ENCODE data around the gene OGFOD2.
"Not testable (repeated sequence)": the region's sequence is repeated elsewhere in the genome, so short reads cannot be mapped to it uniquely, and the experiment has no call there.

The OGFOD2 gene

DNA sequence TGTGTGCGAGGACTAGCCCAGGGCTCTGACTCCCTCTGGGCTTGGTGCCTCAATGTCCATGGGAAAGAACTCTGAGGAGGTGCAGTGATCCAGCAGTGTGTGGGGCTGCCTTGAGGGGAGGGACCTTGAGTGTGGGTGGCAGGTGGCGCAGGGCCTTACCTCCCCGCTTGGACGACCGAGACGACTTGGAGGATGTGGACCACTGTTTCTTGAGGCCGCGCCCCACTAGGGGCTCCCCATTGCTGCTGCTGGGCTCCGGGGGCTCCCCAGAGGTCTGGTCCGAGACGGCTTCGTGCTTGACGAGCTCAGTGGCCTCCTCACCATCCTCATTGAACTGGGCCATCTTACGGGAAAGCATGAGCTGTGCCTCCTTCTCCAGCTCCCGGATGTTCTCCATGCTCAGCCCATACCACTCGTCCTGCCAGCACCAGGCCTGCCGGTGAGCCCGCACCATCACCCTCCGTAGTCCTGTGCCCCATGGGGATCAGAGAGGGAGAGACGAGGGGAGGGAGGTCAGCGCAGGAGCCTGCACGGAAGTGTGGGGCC, 30.1 kb downstream of the OGFOD2 start:
- no peak for DNase-seq (ENCODE audit: low read depth)

DNA sequence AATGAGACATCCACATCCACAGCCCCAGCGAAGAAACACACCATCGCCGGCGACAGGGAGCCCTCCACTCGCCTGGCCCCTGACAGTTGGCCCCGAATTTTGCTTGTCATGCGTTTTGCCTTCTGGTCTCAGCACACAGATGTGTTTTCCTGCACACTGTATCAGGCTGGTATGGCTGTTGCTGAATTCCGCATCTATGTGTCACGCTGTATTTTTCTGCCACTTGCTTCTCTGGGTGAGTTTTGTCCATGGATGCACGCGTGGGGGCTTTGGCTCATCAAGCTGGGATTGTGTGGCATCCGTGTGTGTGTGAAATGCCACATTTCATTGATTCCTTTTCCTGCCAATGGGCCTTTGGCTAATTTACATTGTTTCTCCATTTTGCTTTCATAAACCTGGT, 31.9 kb downstream of the OGFOD2 start:
- no peak for DNase-seq (ENCODE audit: low read depth)

DNA sequence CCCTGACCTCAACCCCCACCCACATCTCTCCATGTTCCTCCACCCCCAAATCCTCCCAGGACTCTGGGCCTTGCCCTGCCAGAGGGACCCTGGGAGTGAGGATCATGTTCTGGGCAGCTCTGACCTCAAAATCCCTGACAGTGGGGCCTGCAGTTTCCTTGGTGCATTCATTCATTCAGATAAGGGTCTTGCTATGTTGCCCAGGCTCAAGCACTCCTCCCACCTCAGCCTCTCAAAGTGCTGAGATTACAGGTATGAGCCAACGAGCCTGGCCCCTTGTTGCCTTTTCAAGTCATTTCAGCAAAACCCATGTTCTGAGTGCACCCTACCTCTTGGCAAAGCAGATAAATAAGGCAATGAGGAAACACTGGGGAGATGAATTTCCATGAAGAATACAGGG, 35.1 kb downstream of the OGFOD2 start:
- DNase-seq (ENCODE audit: low read depth) = no peak

DNA sequence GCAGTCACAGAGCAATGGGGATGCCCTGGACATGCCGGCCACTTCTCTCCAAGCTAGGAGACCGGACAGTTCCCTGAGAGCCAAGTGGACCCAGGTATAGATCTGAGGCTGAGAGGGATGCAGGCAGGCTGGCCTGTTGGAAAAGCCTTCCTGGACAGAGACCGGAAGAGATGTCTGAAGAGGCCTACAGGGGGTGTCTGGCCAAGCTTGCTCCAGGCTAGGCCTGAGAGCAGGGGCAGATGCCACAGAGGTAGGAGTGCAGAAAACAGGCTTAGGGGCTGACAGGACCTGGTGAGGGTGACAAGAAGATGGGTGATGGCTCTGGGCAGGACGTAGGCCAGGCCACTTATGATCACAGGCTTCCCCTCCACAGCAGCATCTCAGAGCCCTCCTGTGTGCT, 35.6 kb downstream of the OGFOD2 start:
- no peak for DNase-seq (ENCODE audit: low read depth)

DNA sequence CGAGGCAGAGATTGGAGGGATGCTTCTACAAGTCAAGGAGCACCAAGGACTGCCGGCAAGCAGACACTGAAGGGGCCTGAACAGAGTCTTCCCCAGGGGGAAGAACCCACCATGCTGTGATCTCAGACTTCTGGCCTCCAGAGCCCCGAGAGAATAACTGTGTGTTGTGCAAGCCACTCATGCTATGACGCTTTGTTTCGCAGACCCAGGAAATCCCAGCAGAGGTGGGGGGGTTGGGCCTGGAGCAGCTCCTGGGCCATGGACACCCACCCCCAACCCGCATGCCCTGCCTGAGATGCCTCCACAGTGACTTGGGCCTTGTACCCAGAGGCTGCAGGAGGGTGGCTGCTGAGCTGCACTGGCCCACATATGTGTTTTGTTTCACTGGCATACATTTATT, 36.7 kb downstream of the OGFOD2 start:
- no peak for DNase-seq (ENCODE audit: low read depth)

DNA sequence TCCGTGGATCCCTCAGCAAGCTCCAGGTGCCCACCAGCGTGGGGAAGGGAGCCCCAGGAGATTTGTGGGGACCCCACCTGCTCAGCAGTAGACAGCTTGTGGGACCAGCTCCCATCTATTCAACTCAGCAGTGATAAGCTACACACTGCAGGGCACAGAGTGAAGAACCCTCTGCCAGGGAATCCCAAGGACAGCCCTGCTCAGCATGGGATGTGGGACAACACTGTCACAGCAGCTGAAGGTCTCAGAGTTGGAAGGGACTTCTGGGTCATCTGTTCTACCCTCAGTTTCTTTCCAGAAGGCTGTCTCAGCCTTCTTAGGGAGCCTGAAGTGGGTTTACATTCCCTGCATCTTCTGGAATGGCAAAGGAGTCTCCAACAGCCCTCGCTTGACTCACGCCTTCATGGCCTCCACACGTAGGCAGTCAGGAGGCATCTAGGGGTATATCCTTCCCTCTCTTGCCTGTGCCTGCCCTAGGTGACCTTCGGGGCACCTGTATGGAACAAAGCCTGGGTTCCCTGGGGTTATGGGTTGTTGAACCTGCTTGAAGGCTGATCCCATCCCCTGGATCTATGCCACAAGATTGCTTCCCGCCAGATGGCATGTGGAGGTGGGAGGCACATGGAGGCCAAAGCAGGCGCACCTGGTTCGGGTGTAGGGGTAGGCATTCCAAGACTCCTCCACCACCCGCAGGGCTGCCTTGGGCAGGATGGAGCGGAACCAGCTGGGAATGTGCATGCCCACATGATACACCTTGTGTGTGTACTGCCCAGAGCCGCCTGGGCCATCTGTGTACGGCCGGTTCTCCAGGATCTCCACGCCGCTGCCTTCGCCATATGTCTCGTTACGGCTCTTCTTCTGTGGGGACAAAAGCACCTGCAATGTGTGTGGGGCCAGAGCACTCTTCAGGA, 38.4 kb downstream of the OGFOD2 start:
- no peak for DNase-seq (ENCODE audit: low read depth)

DNA sequence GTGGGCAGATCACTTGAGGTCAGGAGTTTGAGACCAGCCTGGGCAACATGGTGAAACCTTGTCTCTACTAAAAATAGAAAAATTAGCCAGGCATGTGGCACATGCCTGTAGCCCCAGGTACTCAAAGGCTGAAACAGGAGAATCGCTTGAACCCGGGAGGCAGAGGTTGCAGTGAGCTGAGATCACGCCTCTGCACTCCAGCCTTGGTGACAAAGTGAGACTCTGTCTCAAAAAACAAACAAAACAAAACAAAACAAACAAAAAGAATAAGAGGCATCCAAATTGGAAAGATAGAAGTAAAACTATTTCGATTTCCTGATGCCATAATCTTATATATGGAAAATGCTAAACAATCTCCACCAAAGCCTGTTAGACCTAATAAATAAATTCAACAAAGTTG, 39.4 kb downstream of the OGFOD2 start:
- DNase-seq (ENCODE audit: low read depth) = not testable (repeated sequence)

DNA sequence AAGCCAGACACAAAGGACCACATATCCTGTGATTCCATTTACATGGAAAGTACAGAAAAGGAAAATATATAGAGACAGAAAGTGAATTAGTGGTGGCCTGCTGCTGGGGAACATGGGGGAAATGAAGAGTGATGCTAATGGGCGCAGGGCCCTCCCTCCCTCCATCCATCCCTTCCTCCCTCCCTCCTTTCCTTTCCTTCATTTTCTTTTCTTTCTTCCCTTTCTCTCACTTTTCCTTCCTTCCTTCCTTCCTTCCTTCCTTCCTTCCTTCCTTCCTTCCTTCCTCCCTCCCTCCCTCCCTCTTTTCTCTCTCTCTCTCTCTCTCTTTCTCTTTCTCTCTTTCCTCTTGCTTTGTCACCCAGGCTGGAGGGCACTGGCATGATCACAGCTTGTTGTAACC, 42.7 kb downstream of the OGFOD2 start:
- no peak for DNase-seq (ENCODE audit: low read depth)

DNA sequence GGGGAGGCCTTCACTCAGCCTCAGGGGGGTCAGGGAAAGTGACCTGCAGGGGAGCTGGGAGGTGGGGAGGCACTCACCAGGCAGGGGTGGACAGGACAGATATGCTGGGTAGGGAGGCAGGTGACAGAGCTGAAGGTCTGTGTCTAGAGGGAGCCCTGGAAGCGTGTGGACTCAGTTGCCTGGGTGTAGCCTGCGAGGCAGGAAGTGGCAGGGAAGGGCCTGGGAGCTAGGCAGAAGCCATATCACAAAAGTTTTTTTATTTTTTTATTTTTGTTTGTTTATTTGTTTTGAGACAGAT, 44.7 kb downstream of the OGFOD2 start:
- no peak for DNase-seq (ENCODE audit: low read depth)

DNA sequence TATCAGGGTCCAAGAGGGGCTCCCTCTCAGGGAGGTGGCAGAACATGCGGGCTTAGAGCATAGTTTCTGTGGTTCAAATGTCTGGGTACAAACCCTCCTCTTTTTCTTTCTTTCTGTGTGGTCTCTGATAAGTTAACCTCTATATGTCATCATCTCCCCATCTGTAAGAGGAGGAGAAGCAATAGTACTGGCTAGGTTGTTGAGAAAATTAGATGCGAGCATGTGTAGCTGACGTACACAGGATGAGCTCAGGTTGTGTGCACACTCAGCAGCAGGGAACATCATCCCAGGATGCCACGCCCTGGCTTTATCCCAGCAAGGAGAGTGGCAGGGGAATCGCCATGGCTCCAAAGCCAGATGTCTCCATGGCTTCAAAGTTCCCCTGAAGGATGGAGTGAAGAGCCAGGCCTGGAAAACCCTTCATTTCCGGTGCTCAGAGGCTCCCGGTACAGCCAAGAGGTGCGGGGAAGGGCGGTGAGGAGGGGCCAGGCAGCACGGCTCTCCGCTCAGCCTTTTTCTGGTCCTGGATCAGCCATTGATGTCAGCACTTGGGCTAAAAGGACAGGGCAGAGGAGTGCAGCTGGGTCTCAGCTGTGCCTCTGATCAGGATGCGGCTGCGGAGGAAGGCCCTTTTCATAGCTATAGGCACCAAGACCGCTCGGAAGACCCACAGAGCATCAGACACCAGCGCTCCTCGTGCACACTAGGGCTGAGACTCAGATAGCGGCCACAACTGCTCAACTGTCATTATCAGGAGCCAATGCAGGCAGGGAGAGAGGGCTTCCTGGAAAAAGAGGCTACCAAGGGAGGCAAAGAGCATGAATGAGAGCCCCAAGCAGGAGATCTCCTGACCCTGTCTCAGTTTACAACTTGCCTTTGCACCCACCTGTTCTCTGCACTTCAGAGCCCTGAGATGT, 46.9 kb downstream of the OGFOD2 start:
- DNase-seq (ENCODE audit: low read depth) = no peak

DNA sequence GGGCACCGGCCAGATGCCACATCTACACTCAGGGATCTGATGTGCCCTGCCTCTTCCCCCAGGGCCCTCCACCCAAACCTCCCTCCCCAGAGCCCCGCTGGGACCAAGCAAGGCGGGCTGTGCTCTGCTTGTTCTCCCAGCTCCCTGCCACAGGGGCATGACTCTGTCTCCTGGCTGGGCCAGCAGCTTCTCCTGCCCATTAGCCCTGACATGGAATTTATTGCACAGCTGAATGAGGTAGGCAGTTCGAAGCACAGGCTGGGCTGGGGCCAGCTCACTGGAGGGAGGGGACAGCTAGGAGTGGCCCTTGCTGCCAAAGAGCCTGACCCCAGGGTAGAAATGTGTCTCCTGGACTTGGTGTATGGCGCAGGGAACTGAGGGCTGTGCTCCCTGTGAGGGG, 47.8 kb downstream of the OGFOD2 start:
- no peak for DNase-seq (ENCODE audit: low read depth)

DNA sequence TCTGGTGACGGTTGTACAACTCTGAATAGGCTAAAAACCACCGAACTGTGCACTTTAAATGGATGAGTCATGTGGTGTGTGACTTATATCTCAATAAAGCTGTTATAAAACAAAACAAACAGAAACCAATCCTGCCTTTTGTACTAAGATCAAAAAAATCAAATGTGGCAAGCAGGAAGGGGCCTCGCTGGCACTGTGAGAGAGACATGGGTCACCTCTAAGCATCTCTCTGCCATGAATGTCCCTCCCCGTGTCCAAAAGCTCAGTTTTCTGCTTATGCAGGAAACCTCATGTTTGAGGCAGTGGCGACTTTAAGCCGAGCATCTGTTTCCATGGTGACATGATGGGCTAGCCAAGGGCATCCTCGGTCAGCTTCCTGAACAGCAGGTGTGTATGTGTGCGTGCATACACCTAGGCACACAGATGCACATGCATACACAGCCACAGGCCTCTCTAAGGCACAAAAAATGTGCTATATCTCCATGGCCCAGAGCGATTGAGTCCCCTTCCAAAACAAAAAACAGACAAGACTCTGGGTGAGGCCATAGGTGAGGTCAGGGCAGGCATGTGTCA, 49.9 kb downstream of the OGFOD2 start:
- DNase-seq (ENCODE audit: low read depth) = no peak

DNA sequence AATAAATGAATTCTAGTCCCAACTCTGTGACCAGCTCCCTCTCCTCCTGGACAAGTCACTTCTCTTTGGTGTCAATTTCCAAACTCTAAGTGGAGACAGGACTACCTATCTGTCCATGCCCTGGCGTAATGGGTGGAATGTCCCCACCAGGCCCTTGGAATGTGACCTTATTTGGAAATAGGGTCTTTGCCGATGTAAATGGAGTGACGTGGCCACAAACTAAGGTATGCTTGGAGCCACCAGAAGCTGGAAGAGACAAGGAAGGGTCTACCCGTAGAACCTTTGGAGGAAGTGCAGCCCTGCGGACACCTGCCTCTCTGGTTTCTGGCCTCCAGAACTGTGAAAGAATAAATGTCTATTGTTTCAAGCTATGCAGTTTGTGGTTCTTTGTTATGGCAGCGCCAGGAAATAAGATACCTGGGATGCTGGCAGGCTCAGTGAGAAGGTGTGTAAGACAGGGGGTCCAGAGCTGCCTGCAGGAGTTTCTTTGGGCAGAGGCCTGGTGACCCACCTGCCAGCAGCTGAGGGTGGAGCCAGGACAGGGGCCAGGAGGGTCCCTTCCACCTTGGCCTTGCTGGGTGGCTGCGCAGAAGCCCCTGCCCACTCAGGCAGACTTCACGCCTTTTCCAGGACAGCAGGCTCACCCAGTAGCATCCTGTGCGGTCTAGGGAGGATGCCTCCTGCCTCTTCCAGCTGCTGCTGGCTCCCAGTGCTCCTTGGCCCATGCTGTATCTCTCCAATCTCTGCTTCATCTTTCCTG, 51.2 kb downstream of the OGFOD2 start:
- no peak for DNase-seq (ENCODE audit: low read depth)

DNA sequence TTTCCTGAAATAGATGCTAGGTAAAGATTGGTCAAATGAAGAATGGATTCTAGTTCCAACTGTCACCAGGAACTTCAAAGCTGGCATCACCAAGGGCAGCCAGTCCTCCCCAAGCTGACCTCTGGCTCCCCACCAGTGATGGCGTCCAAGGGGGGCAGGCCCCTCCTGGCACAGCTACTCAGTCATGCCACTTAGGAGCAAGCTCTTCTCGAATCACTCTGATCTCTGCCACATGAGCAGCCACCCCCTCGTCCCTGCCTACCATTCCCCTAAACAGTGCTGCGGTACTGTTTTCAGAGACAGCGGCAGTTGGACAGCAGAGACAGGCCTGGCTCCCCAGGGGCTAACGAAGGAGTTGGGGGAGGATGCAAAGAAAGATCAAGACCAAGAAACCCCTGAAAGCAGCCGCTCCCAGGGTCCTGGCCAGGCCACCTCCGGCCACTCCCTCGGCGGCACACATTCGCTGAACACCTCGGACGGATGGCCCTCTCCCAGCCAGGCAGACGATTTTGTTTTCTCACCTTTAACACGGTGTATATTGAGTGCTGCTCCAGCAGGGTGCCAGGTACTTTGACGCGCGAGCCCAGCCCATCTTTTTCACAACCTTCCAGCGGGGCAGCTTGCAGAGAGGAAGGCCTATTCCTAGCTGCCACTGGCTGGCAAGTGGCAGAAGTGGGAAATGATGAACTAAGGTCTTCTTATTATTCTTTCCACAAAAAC, 52.8 kb downstream of the OGFOD2 start:
- no peak for DNase-seq (ENCODE audit: low read depth)

DNA sequence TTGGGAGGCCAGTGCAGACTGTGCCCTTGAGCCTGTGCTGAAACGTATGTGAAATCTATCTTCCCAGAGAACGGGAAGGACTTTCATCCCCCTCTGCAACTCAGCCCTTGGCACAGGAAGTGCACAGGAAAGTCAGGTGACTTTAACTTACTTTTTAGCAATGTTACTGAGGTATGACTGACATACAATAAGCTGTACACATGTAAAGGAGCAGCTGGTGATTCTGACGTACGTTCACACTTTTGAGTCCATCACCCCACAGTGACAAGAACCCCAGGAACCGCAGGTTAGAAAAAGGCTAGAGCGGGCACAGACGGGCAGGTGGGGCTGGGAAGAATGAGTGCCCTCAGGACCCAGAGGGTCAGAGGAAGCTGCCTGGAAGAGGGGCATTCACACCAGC, 53.4 kb downstream of the OGFOD2 start:
- no peak for DNase-seq (ENCODE audit: low read depth)

DNA sequence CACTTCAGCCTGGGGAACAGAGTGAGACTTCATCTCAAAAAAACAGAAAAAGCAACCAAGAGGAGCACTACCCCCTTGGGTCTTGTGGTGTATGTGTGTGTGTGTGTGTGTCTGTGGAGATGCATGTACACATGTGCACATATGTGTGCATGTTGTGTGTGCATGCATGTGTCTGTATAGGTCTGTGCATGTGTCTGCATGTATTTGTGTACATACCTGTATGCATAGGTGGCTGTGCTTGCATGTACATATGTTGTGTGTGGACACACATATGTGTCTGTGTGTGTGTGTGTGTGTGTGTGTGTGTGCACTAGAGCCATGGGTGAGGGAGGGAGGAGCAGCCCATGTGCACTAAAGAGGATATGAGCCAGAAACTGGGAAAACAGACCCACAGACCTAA, 54.5 kb downstream of the OGFOD2 start:
- no peak for DNase-seq (ENCODE audit: low read depth)
